Testis (tissue), 2 donors: ENCODE data around the gene RORB.

Source experiments
- CTCF ChIP-seq, 3 experiments: fragments of 450-650 bp in 2 of 3; fragments of 200-600 bp in 1 of 3; sonication (generic) in 1 of 3; IDR thresholded peaks; one replicate each; pipeline ENCODE4 v1.5.1; 2016 to 2019; ENCODE audit warnings: antibody characterized with exemption in 3 of 3, mild to moderate bottlenecking in 2 of 3, moderate library complexity in 1 of 3
- POLR2A ChIP-seq: fragments of 450-650 bp; IDR thresholded peaks from one replicate; pipeline ENCODE4 v1.6.1; 2017; ENCODE audit warnings: antibody characterized with exemption, mild to moderate bottlenecking, moderate library complexity

- no peak for TF ChIP-seq CTCF (IDR thresholded peaks at IDR 0.05)
- no peak for TF ChIP-seq POLR2A
Observed at GRCh38 chr9:74718709-74719108, 221.6 kb downstream of the RORB start.
